Breast epithelium (tissue), 4 donors: Measurements from ENCODE around the gene IGLON5. TPM values are rescaled to one million over a fixed set of nuclear protein-coding genes. Genes with fewer than 3 reads are reported as not detected.

ENCODE experiments used
- DNase-seq, 2 donors: peaks; one replicate each; pipeline ENCODE4 v3.0.0-alpha.2; 2019; ENCODE audit warnings: low spot score in 2 of 2
- H3K27ac ChIP-seq, 2 donors: fragments of 200-600 bp; sonication (generic) in 1 of 2; one replicate each; pipeline ENCODE4 v1.5.1; 2016 to 2019; ENCODE audit warnings: mild to moderate bottlenecking in 1 of 2
- H3K27me3 ChIP-seq, 2 donors: fragments of 200-600 bp; sonication (generic) in 1 of 2; one replicate each; pipeline versions ENCODE4 v1.5.1 to v1.6.0; 2017 to 2019; ENCODE audit warnings: control low read depth in 1 of 2, mild to moderate bottlenecking in 1 of 2
- H3K36me3 ChIP-seq: fragments of 200-600 bp; one replicate; pipeline ENCODE4 v1.5.1; 2019
- H3K4me1 ChIP-seq, 2 donors: fragments of 200-600 bp; sonication (generic); one replicate each; pipeline ENCODE4 v1.5.1; 2016 to 2019; ENCODE audit warnings: control low read depth in 1 of 2
- H3K4me3 ChIP-seq, 3 donors: fragments of 200-600 bp; sonication (generic); 1 replicate in 2 of 3; 2 replicates in 1 of 3; pipeline ENCODE4 v1.5.1; 2016 to 2019; ENCODE audit warnings: mild to moderate bottlenecking in 3 of 3, moderate library complexity in 2 of 3
- H3K9me3 ChIP-seq, 2 donors: fragments of 200-600 bp; sonication (generic) in 1 of 2; one replicate each; pipeline ENCODE4 v1.5.1; 2016 to 2019; ENCODE audit warnings: control low read depth in 1 of 2
- POLR2A ChIP-seq: fragments of 450-650 bp; IDR thresholded peaks from one replicate; pipeline ENCODE4 v1.6.1; 2016; ENCODE audit warnings: antibody characterized with exemption, mild to moderate bottlenecking, moderate library complexity
- POLR2AphosphoS5 ChIP-seq, 3 donors: sonication (generic); formaldehyde crosslinking; IDR thresholded peaks; one replicate each; pipeline ENCODE4 v1.6.1; 2017; ENCODE audit warnings: antibody characterized with exemption in 3 of 3
- intact Hi-C: fragments of 100-400 bp; cut with DNase I; formaldehyde crosslinking; loops from one replicate; pipeline ENCODE4 v1.15.1; 2023; ENCODE audit warnings: low total_unique reads
- total RNA-seq, 3 donors: library from RNA; depleted of rRNA; stranded (reverse); fragments of >200 nt; gene quantifications; one replicate each; pipeline ENCODE4 v1.1.0, GENCODE V29; 2016
- TF ChIP-seq, protein P1 (sequence below), 3 donors: fragments of 450-650 bp; IDR thresholded peaks; one replicate each; pipeline ENCODE4 v1.5.1; 2016 to 2017; ENCODE audit warnings: antibody characterized with exemption in 3 of 3, mild to moderate bottlenecking in 3 of 3, moderate library complexity in 3 of 3

The IGLON5 gene
- total RNA-seq, 3 donors from 2014 or later, result 0.66 TPM; not detected in 2

DNA sequence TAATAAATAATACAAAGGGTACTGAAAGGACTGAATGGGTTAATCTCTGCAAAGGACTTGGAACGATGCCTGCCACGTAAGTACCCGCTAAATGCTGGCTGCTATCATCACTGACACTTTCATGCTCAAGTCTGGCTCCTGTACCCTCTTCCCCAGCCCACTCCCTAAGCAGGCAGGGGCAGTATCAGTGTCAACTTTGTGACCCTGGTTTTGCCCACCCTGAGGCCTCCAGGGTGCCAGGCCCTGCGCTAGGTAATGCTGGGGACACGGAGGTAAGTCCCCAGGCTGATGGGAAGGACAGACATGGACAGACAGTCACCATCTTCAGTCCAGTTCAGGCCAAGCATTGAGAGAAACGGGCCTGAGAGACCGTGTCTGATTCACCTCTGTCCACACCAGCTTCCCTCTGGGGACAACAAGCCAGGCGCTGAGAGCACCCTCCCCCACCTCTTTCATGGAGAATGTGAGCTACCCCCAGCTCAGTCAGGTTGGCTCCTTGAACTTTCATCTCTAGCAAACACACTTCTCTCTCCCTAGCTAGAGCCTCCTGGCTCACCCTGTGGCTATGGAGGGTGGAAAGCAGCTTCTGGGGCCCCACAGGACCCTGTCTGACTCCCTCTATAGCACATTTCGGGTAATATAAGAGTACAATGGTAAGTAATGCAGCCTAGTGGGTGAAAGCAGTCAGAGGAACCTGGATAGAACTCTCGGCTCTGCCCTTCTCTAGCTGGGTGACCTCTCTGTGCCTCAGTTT, 53.9 kb downstream of the IGLON5 start:
- no peaks in the 10 kb centered on the region for H3K36me3 ChIP-seq
- no peak for DNase-seq
- H3K9me3 ChIP-seq, result no peaks in the 10 kb centered on the region
- peak overlapping the region; percentile 58 to 84 (median 82) for H3K4me3 ChIP-seq
- no peaks in the 10 kb centered on the region for H3K4me1 ChIP-seq
- TF ChIP-seq POLR2AphosphoS5 (IDR thresholded peaks at IDR 0.05), result no peak
- no peak for TF ChIP-seq POLR2A
- TF ChIP-seq, protein P1, sequence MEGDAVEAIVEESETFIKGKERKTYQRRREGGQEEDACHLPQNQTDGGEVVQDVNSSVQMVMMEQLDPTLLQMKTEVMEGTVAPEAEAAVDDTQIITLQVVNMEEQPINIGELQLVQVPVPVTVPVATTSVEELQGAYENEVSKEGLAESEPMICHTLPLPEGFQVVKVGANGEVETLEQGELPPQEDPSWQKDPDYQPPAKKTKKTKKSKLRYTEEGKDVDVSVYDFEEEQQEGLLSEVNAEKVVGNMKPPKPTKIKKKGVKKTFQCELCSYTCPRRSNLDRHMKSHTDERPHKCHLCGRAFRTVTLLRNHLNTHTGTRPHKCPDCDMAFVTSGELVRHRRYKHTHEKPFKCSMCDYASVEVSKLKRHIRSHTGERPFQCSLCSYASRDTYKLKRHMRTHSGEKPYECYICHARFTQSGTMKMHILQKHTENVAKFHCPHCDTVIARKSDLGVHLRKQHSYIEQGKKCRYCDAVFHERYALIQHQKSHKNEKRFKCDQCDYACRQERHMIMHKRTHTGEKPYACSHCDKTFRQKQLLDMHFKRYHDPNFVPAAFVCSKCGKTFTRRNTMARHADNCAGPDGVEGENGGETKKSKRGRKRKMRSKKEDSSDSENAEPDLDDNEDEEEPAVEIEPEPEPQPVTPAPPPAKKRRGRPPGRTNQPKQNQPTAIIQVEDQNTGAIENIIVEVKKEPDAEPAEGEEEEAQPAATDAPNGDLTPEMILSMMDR (IDR thresholded peaks at IDR 0.05), result no peak
- no peaks in the 10 kb centered on the region for H3K27me3 ChIP-seq
- intact Hi-C loops, result no loop called here
- H3K27ac ChIP-seq, result peak overlapping the region; percentile 94

DNA sequence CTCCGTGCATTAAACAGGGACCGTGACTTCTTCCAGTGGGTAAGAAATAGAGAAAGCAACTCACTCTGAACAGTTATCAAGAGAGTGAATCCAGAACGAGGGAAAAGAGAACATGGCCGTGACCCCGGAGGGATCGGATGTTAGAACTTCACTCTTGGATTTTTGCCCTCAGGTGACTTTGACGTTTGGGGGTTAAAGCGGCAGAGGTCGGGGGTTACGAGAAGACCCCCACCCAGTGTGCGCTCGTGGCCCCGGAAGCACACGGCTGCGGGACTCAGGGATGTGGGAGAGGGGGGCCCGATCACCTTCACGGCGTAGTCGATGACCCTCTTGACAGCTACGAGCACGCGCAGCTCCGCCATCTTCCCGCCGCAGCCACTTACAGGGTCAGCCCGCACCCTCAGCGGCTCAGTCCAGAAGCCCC, 54.5 kb downstream of the IGLON5 start, which contains the start of gene ETFB:
TSS of gene ETFB (minus strand) at position 424 of the 424 bp plus-strand sequence. CDS start at position 362, 62 bp downstream.
- no peak for TF ChIP-seq POLR2A
- TF ChIP-seq, protein P1 (IDR thresholded peaks at IDR 0.05), result no peak
- peak in 1 of 3 donors; percentile 17 for TF ChIP-seq POLR2AphosphoS5 (IDR thresholded peaks at IDR 0.05)
- H3K9me3 ChIP-seq, result no peaks in the 10 kb centered on the region
- H3K4me3 ChIP-seq, result peak within 1 kb of the TSS; percentile 58 to 84 (median 82)
- H3K4me1 ChIP-seq, result no peaks in the 10 kb centered on the region
- DNase-seq, result no peak
- intact Hi-C loops, result no loop called here
- H3K27ac ChIP-seq, result peak within 1 kb of the TSS; percentile 94
- H3K36me3 ChIP-seq, result no peaks in the 10 kb centered on the region
- H3K27me3 ChIP-seq, result no peaks in the 10 kb centered on the region

DNA sequence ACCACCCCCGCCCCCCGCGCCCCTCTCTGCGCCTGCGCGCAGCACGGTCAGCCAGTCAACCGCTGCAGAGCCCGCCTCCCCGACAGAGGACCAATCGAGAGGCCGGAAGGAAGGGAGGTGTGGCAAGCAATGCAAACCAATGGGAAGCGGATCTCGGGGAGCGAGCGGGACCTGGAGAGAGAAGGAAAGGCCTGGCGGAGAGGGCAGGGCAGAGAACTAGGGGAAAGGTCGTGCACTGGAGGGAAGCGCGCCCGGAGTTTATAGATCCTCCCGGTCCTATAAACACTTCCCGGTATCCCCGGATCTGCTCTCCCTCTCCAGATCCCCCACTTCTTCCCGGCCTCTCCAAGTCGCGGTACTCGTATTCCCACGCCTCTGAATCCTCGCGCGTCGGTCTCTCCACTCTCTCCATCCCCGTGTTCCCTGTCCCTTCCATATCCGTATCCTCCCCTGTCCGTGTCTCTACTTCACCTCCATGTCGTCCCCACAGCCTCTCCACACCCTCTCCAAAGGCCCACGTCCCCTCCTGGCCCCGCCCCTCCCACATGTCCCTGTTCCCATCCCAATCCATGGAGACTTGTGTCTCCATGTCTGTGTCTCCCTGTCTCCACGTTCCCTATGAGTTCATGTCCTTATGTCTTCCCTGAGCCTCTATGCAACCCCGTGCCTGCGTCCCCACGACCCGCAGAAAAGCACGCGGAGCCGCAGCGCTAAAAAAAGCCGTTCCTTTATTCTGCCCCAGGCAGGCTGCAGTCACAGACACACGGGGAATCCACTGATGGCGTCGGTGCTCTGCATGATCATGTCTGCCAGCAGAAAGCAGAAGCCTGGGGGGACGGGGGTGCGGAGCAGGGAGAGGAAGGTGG, 55.2 kb downstream of the IGLON5 start:
- Histone ChIP-seq H3K9me3 (no peaks in the 10 kb centered on the region), H3K27ac (peak overlapping the region; percentile 94), H3K4me1 (no peaks in the 10 kb centered on the region), H3K27me3 (no peaks in the 10 kb centered on the region), H3K4me3 (peak overlapping the region; percentile 58 to 84 (median 82)), H3K36me3 (no peaks in the 10 kb centered on the region)
- TF ChIP-seq POLR2AphosphoS5 (IDR thresholded peaks at IDR 0.05), result peak in 2 of 3 donors; percentile 29 to 84
- peak; percentile 58 for TF ChIP-seq POLR2A
- TF ChIP-seq, protein P1 (IDR thresholded peaks at IDR 0.05), result no peak
- DNase-seq, result peak; percentile 98 to 99
- intact Hi-C loops, result no loop called here

DNA sequence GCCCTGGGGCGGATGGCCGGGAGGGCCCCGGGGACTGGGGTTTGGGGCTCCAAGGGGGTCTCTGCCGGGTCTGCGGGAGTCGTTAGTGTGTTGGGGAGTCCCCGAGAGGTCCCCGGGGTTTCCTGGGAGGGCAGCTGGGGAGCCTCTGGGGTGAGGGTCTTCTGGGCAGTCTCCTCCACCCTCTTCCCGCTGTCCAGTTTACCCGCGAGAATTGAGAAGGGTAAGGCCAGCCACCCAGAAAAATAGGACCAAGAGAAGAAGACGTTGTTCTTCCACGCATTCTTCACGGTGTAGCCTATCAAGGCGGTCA, 55.8 kb downstream of the IGLON5 start:
- Histone ChIP-seq H3K4me1 (no peaks in the 10 kb centered on the region), H3K27ac (peak overlapping the region; percentile 94)
- no peak for DNase-seq

More for the DNA sequence above, 55.8 kb downstream of the IGLON5 start:
- Histone ChIP-seq H3K27me3 (no peaks in the 10 kb centered on the region), H3K9me3 (no peaks in the 10 kb centered on the region), H3K4me3 (peak overlapping the region; percentile 58 to 84 (median 82)), H3K36me3 (no peaks in the 10 kb centered on the region)
- intact Hi-C loops, result no loop called here
- TF ChIP-seq, protein P1 (IDR thresholded peaks at IDR 0.05), result peak in 1 of 3 donors; percentile 14
- TF ChIP-seq POLR2A (peak; percentile 77), POLR2AphosphoS5 (IDR thresholded peaks at IDR 0.05) (peak in 2 of 3 donors; percentile 17 to 91)
